ENCODE data around the gene STK32B.
"Not testable (repeated sequence)": the region's sequence is repeated elsewhere in the genome, so short reads cannot be mapped to it uniquely, and the experiment has no call there.

Gene STK32B

DNA sequence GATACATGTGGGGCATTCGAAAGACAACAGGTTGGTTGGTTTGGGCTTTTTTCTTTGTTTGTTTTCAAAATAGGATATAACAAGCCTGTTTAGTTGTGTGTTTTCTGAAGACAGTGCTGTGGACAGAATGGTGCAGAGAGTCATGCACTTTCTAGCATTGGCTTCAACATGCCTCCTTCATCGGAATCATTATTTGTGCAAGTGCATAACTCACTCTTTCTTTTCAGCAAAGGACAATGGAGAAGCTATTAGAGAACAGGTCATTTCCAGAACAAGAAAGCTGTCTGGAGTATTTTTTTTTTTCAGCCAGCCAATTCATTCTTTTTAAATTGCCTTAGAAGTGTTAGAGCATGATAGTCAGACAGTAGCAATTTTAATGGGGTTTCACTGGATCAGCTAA, 225.8 kb downstream of the STK32B start:
- Histone ChIP-seq H3K9me3 (ENCODE audit: severe bottlenecking) (no peaks in the 10 kb centered on the region), H3K4me3 (ENCODE audit: severe bottlenecking) (no peak overlapping the region), H3K4me1 (ENCODE audit: insufficient read depth, poor library complexity, severe bottlenecking) (no peaks in the 10 kb centered on the region), H3K36me3 (ENCODE audit: low read depth) (no peaks in the 10 kb centered on the region), H3K27ac (ENCODE audit: poor library complexity, severe bottlenecking) (no peak overlapping the region), H3K27me3 (ENCODE audit: insufficient read depth, poor library complexity, severe bottlenecking) (no peaks in the 10 kb centered on the region)
- no peak for TF ChIP-seq CTCF (IDR thresholded peaks at IDR 0.05; ENCODE audit: poor library complexity, severe bottlenecking)
- DNase-seq (ENCODE audit: low spot score) (no peak), ATAC-seq (ENCODE audit: low read depth) (no peak)

- Histone ChIP-seq H3K36me3 (ENCODE audit: low read depth) (no peaks in the 10 kb centered on the region), H3K4me3 (ENCODE audit: severe bottlenecking) (no peak overlapping the region), H3K9me3 (ENCODE audit: severe bottlenecking) (no peaks in the 10 kb centered on the region), H3K27me3 (ENCODE audit: insufficient read depth, poor library complexity, severe bottlenecking) (no peaks in the 10 kb centered on the region), H3K27ac (ENCODE audit: poor library complexity, severe bottlenecking) (no peak overlapping the region), H3K4me1 (ENCODE audit: insufficient read depth, poor library complexity, severe bottlenecking) (no peaks in the 10 kb centered on the region)
- no peak for TF ChIP-seq CTCF (IDR thresholded peaks at IDR 0.05; ENCODE audit: poor library complexity, severe bottlenecking)
- DNase-seq (ENCODE audit: low spot score) (no peak), ATAC-seq (ENCODE audit: low read depth) (no peak)
Measured at GRCh38 chr4:5278213-5278612, 226.9 kb downstream of the STK32B start.

- DNase-seq (ENCODE audit: low spot score); H3K4me1 ChIP-seq (ENCODE audit: insufficient read depth, poor library complexity, severe bottlenecking); H3K9me3 ChIP-seq (ENCODE audit: severe bottlenecking); H3K27ac ChIP-seq (ENCODE audit: poor library complexity, severe bottlenecking); H3K27me3 ChIP-seq (ENCODE audit: insufficient read depth, poor library complexity, severe bottlenecking); ATAC-seq (ENCODE audit: low read depth); H3K4me3 ChIP-seq (ENCODE audit: severe bottlenecking); H3K36me3 ChIP-seq (ENCODE audit: low read depth): not testable (repeated sequence)
Measured at GRCh38 chr4:5280069-5280468, 228.8 kb downstream of the STK32B start.

DNA sequence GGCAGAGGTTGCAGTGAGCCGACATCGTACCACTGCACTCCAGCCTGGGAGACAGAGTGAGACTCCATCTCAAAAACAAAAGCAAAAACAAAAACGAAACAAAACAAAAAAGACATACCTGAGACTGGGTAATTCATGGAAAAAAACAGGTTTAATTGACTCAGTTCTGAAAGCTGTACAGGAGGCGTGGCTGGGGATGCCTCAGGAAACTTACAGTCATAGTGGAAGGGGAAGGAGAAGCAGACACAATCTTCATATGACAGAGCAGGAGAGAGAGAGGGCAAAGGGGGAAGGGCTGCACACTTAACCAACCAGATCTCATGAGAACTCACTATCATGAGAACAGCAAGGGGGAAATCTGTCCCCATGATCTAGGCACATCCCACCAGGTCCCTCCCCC, 229.5 kb downstream of the STK32B start:
- Histone ChIP-seq H3K4me3 (ENCODE audit: severe bottlenecking) (no peak overlapping the region), H3K4me1 (ENCODE audit: insufficient read depth, poor library complexity, severe bottlenecking) (no peaks in the 10 kb centered on the region), H3K27ac (ENCODE audit: poor library complexity, severe bottlenecking) (no peak overlapping the region), H3K9me3 (ENCODE audit: severe bottlenecking) (no peaks in the 10 kb centered on the region), H3K36me3 (ENCODE audit: low read depth) (no peaks in the 10 kb centered on the region), H3K27me3 (ENCODE audit: insufficient read depth, poor library complexity, severe bottlenecking) (peaks cover 3% of the 10 kb centered on the region)
- TF ChIP-seq CTCF (IDR thresholded peaks at IDR 0.05; ENCODE audit: poor library complexity, severe bottlenecking) = no peak
- DNase-seq (ENCODE audit: low spot score) (no peak), ATAC-seq (ENCODE audit: low read depth) (no peak)

DNA sequence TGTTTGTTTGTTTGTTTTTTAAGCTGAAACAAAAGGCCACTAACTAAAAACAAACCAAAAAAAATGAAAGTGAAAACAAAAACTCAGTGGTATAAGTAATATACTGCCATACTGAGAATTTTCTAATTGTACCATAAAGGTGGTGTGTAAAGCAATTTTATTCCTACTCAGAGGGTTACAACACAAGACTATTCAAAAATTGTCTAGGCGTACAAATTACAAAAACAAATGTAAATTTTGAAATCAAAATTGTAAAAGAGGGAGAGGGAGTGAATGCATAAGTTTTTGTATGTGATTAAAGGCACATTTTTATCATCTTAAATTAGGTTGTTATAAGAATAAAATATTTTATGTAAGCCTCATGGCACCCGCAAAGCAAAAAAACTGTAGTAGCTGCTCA, 232.6 kb downstream of the STK32B start:
- Histone ChIP-seq H3K4me3 (ENCODE audit: severe bottlenecking) (no peak overlapping the region), H3K9me3 (ENCODE audit: severe bottlenecking) (no peaks in the 10 kb centered on the region), H3K27ac (ENCODE audit: poor library complexity, severe bottlenecking) (no peak overlapping the region), H3K36me3 (ENCODE audit: low read depth) (no peaks in the 10 kb centered on the region), H3K27me3 (ENCODE audit: insufficient read depth, poor library complexity, severe bottlenecking) (peaks cover 9% of the 10 kb centered on the region), H3K4me1 (ENCODE audit: insufficient read depth, poor library complexity, severe bottlenecking) (no peaks in the 10 kb centered on the region)
- TF ChIP-seq CTCF (IDR thresholded peaks at IDR 0.05; ENCODE audit: poor library complexity, severe bottlenecking) = no peak
- DNase-seq (ENCODE audit: low spot score) (no peak), ATAC-seq (ENCODE audit: low read depth) (no peak)
